Mammary epithelial cell (primary cell): Measurements from ENCODE around the gene PLAAT4.
"Not testable (repeated sequence)": the region's sequence is repeated elsewhere in the genome, so short reads cannot be mapped to it uniquely, and the experiment has no call there.

Experiments used
- EZH2 ChIP-seq: IDR thresholded peaks from 2 replicates; pipeline ENCODE4 v1.6.1; 2012; ENCODE audit warnings: low read length, inconsistent platforms, borderline replicate concordance
- TF ChIP-seq, protein P1 (sequence below), 2 donors: IDR thresholded peaks in 1 of 2; conservative IDR thresholded peaks in 1 of 2; 2 replicates each; pipeline ENCODE4 v1.5.1; 2011 to 2012; ENCODE audit warnings: inconsistent platforms in 2 of 2, low read length in 2 of 2, mild to moderate bottlenecking in 2 of 2, control low read depth in 1 of 2, low read depth in 1 of 2; ENCODE audit not compliant: insufficient read depth in 1 of 2; ENCODE audit errors: extremely low read depth in 1 of 2

DNA sequence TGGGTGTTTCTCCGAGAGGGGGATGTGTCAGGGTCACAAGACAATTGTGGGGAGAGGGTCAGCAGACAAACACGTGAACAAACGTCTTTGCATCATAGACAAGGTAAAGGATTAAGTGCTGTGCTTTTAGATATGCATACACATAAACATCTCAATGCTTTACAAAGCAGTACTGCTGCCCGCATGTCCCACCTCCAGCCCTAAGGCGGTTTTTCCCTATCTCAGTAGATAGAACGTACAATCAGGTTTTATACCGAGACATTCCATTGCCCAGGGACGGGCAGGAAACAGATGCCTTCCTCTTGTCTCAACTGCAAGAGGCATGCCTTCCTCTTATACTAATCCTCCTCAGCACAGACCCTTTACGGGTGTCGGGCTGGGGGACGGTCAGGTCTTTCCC, 8.5 kb upstream of the PLAAT4 start:
- not testable (repeated sequence) for TF ChIP-seq EZH2
- TF ChIP-seq, protein P1, sequence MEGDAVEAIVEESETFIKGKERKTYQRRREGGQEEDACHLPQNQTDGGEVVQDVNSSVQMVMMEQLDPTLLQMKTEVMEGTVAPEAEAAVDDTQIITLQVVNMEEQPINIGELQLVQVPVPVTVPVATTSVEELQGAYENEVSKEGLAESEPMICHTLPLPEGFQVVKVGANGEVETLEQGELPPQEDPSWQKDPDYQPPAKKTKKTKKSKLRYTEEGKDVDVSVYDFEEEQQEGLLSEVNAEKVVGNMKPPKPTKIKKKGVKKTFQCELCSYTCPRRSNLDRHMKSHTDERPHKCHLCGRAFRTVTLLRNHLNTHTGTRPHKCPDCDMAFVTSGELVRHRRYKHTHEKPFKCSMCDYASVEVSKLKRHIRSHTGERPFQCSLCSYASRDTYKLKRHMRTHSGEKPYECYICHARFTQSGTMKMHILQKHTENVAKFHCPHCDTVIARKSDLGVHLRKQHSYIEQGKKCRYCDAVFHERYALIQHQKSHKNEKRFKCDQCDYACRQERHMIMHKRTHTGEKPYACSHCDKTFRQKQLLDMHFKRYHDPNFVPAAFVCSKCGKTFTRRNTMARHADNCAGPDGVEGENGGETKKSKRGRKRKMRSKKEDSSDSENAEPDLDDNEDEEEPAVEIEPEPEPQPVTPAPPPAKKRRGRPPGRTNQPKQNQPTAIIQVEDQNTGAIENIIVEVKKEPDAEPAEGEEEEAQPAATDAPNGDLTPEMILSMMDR (conservative IDR thresholded peaks at IDR 0.05 in 1 of 2, IDR thresholded peaks at IDR 0.05 in 1 of 2; ENCODE audit: extremely low read depth in 1 of 2, insufficient read depth in 1 of 2, low read depth in 1 of 2, low read length in 2 of 2): not testable (repeated sequence)
